Suprapubic skin (tissue), 4 donors: ENCODE measurements around the gene ZEB2. TPM values are rescaled to one million over a fixed set of nuclear protein-coding genes. Genes with fewer than 3 reads are reported as not detected.

Source experiments
- DNase-seq, 2 donors: peaks; one replicate each; pipeline ENCODE4 v3.0.0-alpha.2; 2019; ENCODE audit warnings: low spot score in 2 of 2
- H3K27ac ChIP-seq: fragments of 200-600 bp; sonication (generic); one replicate; pipeline ENCODE4 v1.5.1; 2019
- H3K27me3 ChIP-seq: fragments of 200-600 bp; sonication (generic); one replicate; pipeline ENCODE4 v1.5.1; 2019
- H3K36me3 ChIP-seq: fragments of 200-600 bp; sonication (generic); one replicate; pipeline ENCODE4 v1.5.1; 2019
- H3K4me1 ChIP-seq: fragments of 200-600 bp; sonication (generic); one replicate; pipeline ENCODE4 v1.5.1; 2019
- H3K4me3 ChIP-seq: fragments of 200-600 bp; sonication (generic); one replicate; pipeline ENCODE4 v1.5.1; 2019; ENCODE audit warnings: mild to moderate bottlenecking
- H3K9me3 ChIP-seq: fragments of 200-600 bp; sonication (generic); one replicate; pipeline ENCODE4 v1.5.1; 2019
- CTCF ChIP-seq, 2 donors: fragments of 200-600 bp in 1 of 2; fragments of 450-650 bp in 1 of 2; sonication (generic) in 1 of 2; IDR thresholded peaks; one replicate each; pipeline ENCODE4 v1.5.1; 2016 to 2019; ENCODE audit warnings: antibody characterized with exemption in 2 of 2, mild to moderate bottlenecking in 1 of 2, moderate library complexity in 1 of 2
- EP300 ChIP-seq: sonication (generic); formaldehyde crosslinking; IDR thresholded peaks from one replicate; pipeline ENCODE4 v1.6.1; 2017; ENCODE audit warnings: antibody characterized with exemption
- POLR2A ChIP-seq, 2 donors: fragments of 450-650 bp; IDR thresholded peaks; one replicate each; pipeline ENCODE4 v1.6.1; 2017; ENCODE audit warnings: antibody characterized with exemption in 2 of 2, mild to moderate bottlenecking in 2 of 2, moderate library complexity in 2 of 2
- POLR2AphosphoS5 ChIP-seq, 3 donors: sonication (generic); formaldehyde crosslinking; IDR thresholded peaks; one replicate each; pipeline ENCODE4 v1.6.1; 2017; ENCODE audit warnings: antibody characterized with exemption in 3 of 3
- WGBS: methylation state at CpG from one replicate; pipeline ENCODE4 v1.1.5; 2018; 5-methylcytosine and 5-hydroxymethylcytosine counted together
- total RNA-seq, 4 donors: library from RNA; depleted of rRNA; stranded (reverse); fragments of >200 nt; gene quantifications; one replicate each; pipeline ENCODE4 v1.1.0, GENCODE V29; 2016

The ZEB2 gene
- total RNA-seq, 4 donors from 2014 or later = 16.3 to 43.7 (median 34.5) TPM

- no peak for DNase-seq
- TF ChIP-seq POLR2AphosphoS5 (IDR thresholded peaks at IDR 0.05) (no peak), POLR2A (IDR thresholded peaks at IDR 0.05) (no peak), EP300 (no peak), CTCF (IDR thresholded peaks at IDR 0.05) (no peak)
- peak overlapping the region; percentile 98 for H3K27ac ChIP-seq
- peak overlapping the region; percentile 72 for H3K4me3 ChIP-seq
- no peaks in the 10 kb centered on the region for H3K9me3 ChIP-seq
- no peaks in the 10 kb centered on the region for H3K36me3 ChIP-seq
- 51% methylated on average over 15 of the region's 15 CpGs for WGBS
- peaks cover 29% of the 10 kb centered on the region for H3K27me3 ChIP-seq
- H3K4me1 ChIP-seq = peaks cover 51% of the 10 kb centered on the region
Observed at GRCh38 chr2:144508172-144508851, 11.6 kb downstream of the ZEB2 start.

- Histone ChIP-seq H3K4me1 (peaks cover 47% of the 10 kb centered on the region), H3K27me3 (peaks cover 23% of the 10 kb centered on the region), H3K27ac (peak overlapping the region; percentile 98), H3K36me3 (no peaks in the 10 kb centered on the region), H3K4me3 (peak overlapping the region; percentile 72), H3K9me3 (no peaks in the 10 kb centered on the region)
- TF ChIP-seq CTCF (IDR thresholded peaks at IDR 0.05) (no peak), POLR2A (IDR thresholded peaks at IDR 0.05) (no peak), POLR2AphosphoS5 (IDR thresholded peaks at IDR 0.05) (no peak), EP300 (no peak)
- 33% methylated on average over 5 of the region's 5 CpGs for WGBS
- no peak for DNase-seq
Observed at GRCh38 chr2:144507441-144508171, 12.3 kb downstream of the ZEB2 start.

- Histone ChIP-seq H3K36me3 (no peaks in the 10 kb centered on the region), H3K4me3 (no peak overlapping the region), H3K4me1 (peaks cover 38% of the 10 kb centered on the region), H3K27ac (peak overlapping the region; percentile 98), H3K27me3 (peaks cover 3% of the 10 kb centered on the region), H3K9me3 (no peaks in the 10 kb centered on the region)
- no peak for DNase-seq
- no peak for TF ChIP-seq EP300
- TF ChIP-seq POLR2A (IDR thresholded peaks at IDR 0.05) = no peak
- no peak for TF ChIP-seq CTCF (IDR thresholded peaks at IDR 0.05)
- TF ChIP-seq POLR2AphosphoS5 (IDR thresholded peaks at IDR 0.05) = no peak
- WGBS = 43% methylated on average over 2 of the region's 2 CpGs
Observed at GRCh38 chr2:144505245-144505831, 14.6 kb downstream of the ZEB2 start.

GRCh38 chr2:144504218-144504641 lies 15.7 kb downstream of the ZEB2 start:
- H3K27ac ChIP-seq = peak overlapping the region; percentile 98
- peaks cover 38% of the 10 kb centered on the region for H3K4me1 ChIP-seq
- H3K27me3 ChIP-seq = no peaks in the 10 kb centered on the region
- no peak overlapping the region for H3K4me3 ChIP-seq
- 31% methylated on average over 6 of the region's 6 CpGs for WGBS
- TF ChIP-seq POLR2AphosphoS5 (IDR thresholded peaks at IDR 0.05) (no peak), EP300 (no peak), POLR2A (IDR thresholded peaks at IDR 0.05) (no peak), CTCF (IDR thresholded peaks at IDR 0.05) (no peak)
- H3K9me3 ChIP-seq = no peaks in the 10 kb centered on the region
- DNase-seq = no peak
- no peaks in the 10 kb centered on the region for H3K36me3 ChIP-seq

- 43% methylated on average over 5 of the region's 5 CpGs for WGBS
- Histone ChIP-seq H3K9me3 (no peaks in the 10 kb centered on the region), H3K27me3 (no peaks in the 10 kb centered on the region), H3K4me1 (peaks cover 28% of the 10 kb centered on the region), H3K4me3 (no peak overlapping the region), H3K36me3 (no peaks in the 10 kb centered on the region), H3K27ac (peak overlapping the region; percentile 98)
- no peak for DNase-seq
- TF ChIP-seq POLR2AphosphoS5 (IDR thresholded peaks at IDR 0.05) (no peak), POLR2A (IDR thresholded peaks at IDR 0.05) (no peak), EP300 (no peak), CTCF (IDR thresholded peaks at IDR 0.05) (no peak)
Observed at GRCh38 chr2:144503242-144503641, 16.7 kb downstream of the ZEB2 start.
